A549 (cell line): ENCODE measurements around the gene CFAP91. TPM values are rescaled to one million over a fixed set of nuclear protein-coding genes. Genes with fewer than 3 reads are reported as not detected.

Experiments
- ATAC-seq, 2 experiments: fragments of 200-7000 bp in 1 of 2; fragments of >200 bp in 1 of 2; cut with Nextera tagmentation in 1 of 2; cut with Tn5 transposase in 1 of 2; 3 replicates each; pipeline versions ENCODE4 v1.8.0 to v1.9.1; 2018 to 2020; ENCODE audit warnings: mild to moderate bottlenecking in 1 of 2, moderate library complexity in 1 of 2
- CTCF ChIA-PET: fragments of 300-600 bp; sonication (Branson Sonifier 250); formaldehyde crosslinking; extraction: SDS; loops from one replicate; lab custom pipeline; 2021; ENCODE audit warnings: antibody characterized with exemption, inconsistent platforms; lab: Yijun Ruan, JAX
- POLR2A ChIA-PET: fragments of 350-600 bp; formaldehyde crosslinking; extraction: SDS; loops from one replicate; lab custom pipeline; 2021; ENCODE audit warnings: antibody characterized with exemption, inconsistent platforms; lab: Yijun Ruan, JAX
- DNase-seq, 2 experiments: peaks; one replicate each; pipeline versions ENCODE4 v3.0.0 to v3.0.0-alpha.2; 2011 to 2016; ENCODE audit warnings: low read depth in 1 of 2, low spot score in 1 of 2
- FAIRE-seq: peaks from 2 replicates; lab custom pipeline; 2011; peaks lifted over from hg19 to GRCh38; lab: Jason Lieb, UNC
- H3K27ac ChIP-seq, 2 experiments: fragments of >200 bp; sonication (Bioruptor Twin); formaldehyde crosslinking; 3 replicates each; pipeline ENCODE4 v1.5.1; 2016 to 2017
- H3K4me1 ChIP-seq: fragments of >200 bp; sonication (Bioruptor Twin); formaldehyde crosslinking; 3 replicates; pipeline ENCODE4 v1.6.1; 2016
- H3K4me2 ChIP-seq: fragments of >200 bp; sonication (Bioruptor Twin); formaldehyde crosslinking; 3 replicates; pipeline ENCODE4 v1.6.1; 2016
- H3K4me3 ChIP-seq: fragments of >200 bp; sonication (Bioruptor Twin); formaldehyde crosslinking; 3 replicates; pipeline ENCODE4 v1.5.1; 2016
- H3K9me3 ChIP-seq: fragments of >200 bp; sonication (Bioruptor Twin); formaldehyde crosslinking; 3 replicates; pipeline ENCODE4 v1.6.1; 2016
- CBX8 ChIP-seq: fragments of 200-600 bp; sonication (generic); IDR thresholded peaks from 2 replicates; pipeline ENCODE4 v1.6.1; 2016
- CHD4 ChIP-seq: fragments of 200-600 bp; sonication (generic); IDR thresholded peaks from 2 replicates; pipeline ENCODE4 v1.6.1; 2016; ENCODE audit warnings: antibody characterized with exemption, mild to moderate bottlenecking, borderline replicate concordance
- E2F6 ChIP-seq: IDR thresholded peaks from 2 replicates; pipeline ENCODE4 v1.6.1; 2012; ENCODE audit warnings: low read depth, borderline replicate concordance
- EHF ChIP-seq: fragments of 250-450 bp; sonication (Bioruptor Pico); IDR thresholded peaks from 2 replicates; pipeline ENCODE4 v1.5.0; 2020; ENCODE audit warnings: mild to moderate bottlenecking
- ELK1 ChIP-seq: fragments of 150-350 bp; IDR thresholded peaks from 2 replicates; pipeline ENCODE4 v1.6.1; 2014; ENCODE audit warnings: low read depth, mild to moderate bottlenecking, low read length
- FOSL2 ChIP-seq, 2 experiments: fragments of 450-650 bp in 1 of 2; fragments of >200 bp in 1 of 2; sonication (Bioruptor Twin) in 1 of 2; formaldehyde crosslinking; IDR thresholded peaks; 2 replicates each; pipeline versions ENCODE4 v1.5.0 to v1.6.1; 2016 to 2020; ENCODE audit warnings: mild to moderate bottlenecking in 1 of 2, moderate library complexity in 1 of 2
- GATA3 ChIP-seq: IDR thresholded peaks from 2 replicates; pipeline ENCODE4 v1.6.1; 2012; ENCODE audit warnings: borderline replicate concordance
- HDAC2 ChIP-seq: fragments of 200-600 bp; sonication (generic); IDR thresholded peaks from 2 replicates; pipeline ENCODE4 v1.6.1; 2016
- HES2 ChIP-seq: fragments of >200 bp; sonication (Bioruptor Twin); formaldehyde crosslinking; IDR thresholded peaks from 2 replicates; pipeline ENCODE4 v1.6.1; 2016
- HEYL ChIP-seq: fragments of 250-450 bp; sonication (Bioruptor Pico); IDR thresholded peaks from 2 replicates; pipeline ENCODE4 v1.8.0; 2021; ENCODE audit warnings: mild to moderate bottlenecking, moderate library complexity
- HMGXB4 ChIP-seq: fragments of 250-450 bp; sonication (Bioruptor Pico); IDR thresholded peaks from 2 replicates; pipeline ENCODE4 v1.5.0; 2021; ENCODE audit warnings: mild to moderate bottlenecking, moderate library complexity, borderline replicate concordance
- HOXA7 ChIP-seq: fragments of 250-450 bp; sonication (Bioruptor Pico); IDR thresholded peaks from 2 replicates; pipeline ENCODE4 v1.5.0; 2020; ENCODE audit warnings: mild to moderate bottlenecking, moderate library complexity
- HOXB13 ChIP-seq: fragments of 250-450 bp; sonication (Bioruptor Pico); IDR thresholded peaks from 2 replicates; pipeline ENCODE4 v1.5.0; 2020; ENCODE audit warnings: low read depth, mild to moderate bottlenecking, moderate library complexity
- JUN ChIP-seq, 2 experiments: fragments of >200 bp; sonication (Bioruptor Twin); formaldehyde crosslinking; IDR thresholded peaks; 2 replicates in 1 of 2; 3 replicates in 1 of 2; pipeline ENCODE4 v1.6.1; 2016 to 2017
- KDM5A ChIP-seq: fragments of 200-600 bp; sonication (generic); IDR thresholded peaks from 2 replicates; pipeline ENCODE4 v1.6.1; 2016; ENCODE audit warnings: antibody characterized with exemption, mild to moderate bottlenecking
- NR3C1 ChIP-seq: fragments of >200 bp; sonication (Bioruptor Twin); formaldehyde crosslinking; IDR thresholded peaks from 3 replicates; pipeline ENCODE4 v1.6.1; 2017
- PBX3 ChIP-seq: IDR thresholded peaks from 2 replicates; pipeline ENCODE4 v1.6.1; 2012
- SMC3 ChIP-seq: fragments of >200 bp; sonication (Bioruptor Twin); formaldehyde crosslinking; IDR thresholded peaks from 3 replicates; pipeline ENCODE4 v1.6.1; 2018; ENCODE audit warnings: inconsistent platforms
- SREBF2 ChIP-seq: fragments of 450-650 bp; IDR thresholded peaks from 2 replicates; pipeline ENCODE4 v1.6.1; 2014; ENCODE audit warnings: mild to moderate bottlenecking, moderate library complexity
- TFCP2L1 ChIP-seq: fragments of 250-450 bp; sonication (Bioruptor Pico); IDR thresholded peaks from 2 replicates; pipeline ENCODE4 v1.5.0; 2021; ENCODE audit warnings: mild to moderate bottlenecking
- USF2 ChIP-seq: fragments of 450-650 bp; IDR thresholded peaks from 2 replicates; pipeline ENCODE4 v1.6.1; 2014; ENCODE audit warnings: antibody characterized with exemption
- ZSCAN20 ChIP-seq: fragments of 250-450 bp; sonication (Bioruptor Pico); IDR thresholded peaks from 2 replicates; pipeline ENCODE4 v1.8.0; 2022; ENCODE audit warnings: mild to moderate bottlenecking, moderate library complexity
- WGBS: methylation state at CpG from one replicate; pipeline ENCODE4 v1.1.6; 2017; ENCODE audit errors: missing lambda C conversion rate; 5-methylcytosine and 5-hydroxymethylcytosine counted together
- polyA plus RNA-seq, 4 experiments: library from polyadenylated mRNA; depleted of rRNA in 3 of 4; stranded (reverse); fragments of >200 nt; fragmentation: RNase III in 1 of 4; extraction: RNeasy Plus Mini Kit Qiagen cat#74134 plus additional on column Dnase treatment in 1 of 4; gene quantifications; 2 replicates in 3 of 4; 3 replicates in 1 of 4; pipeline ENCODE4 v1.2.3, GENCODE V29; 2011 to 2017

CFAP91 gene
- polyA plus RNA-seq, 2 of the 4 experiments (the other 2 are of a cell fraction), result 0.41 to 1.1 TPM

- TF ChIP-seq HMGXB4, result no peak
Observed at GRCh38 chr3:119731560-119732343, 28.9 kb downstream of the CFAP91 start (continued).

- no peak for ATAC-seq
- POLR2A ChIA-PET, result no interaction called here
- DNase-seq, result no peak
- TF ChIP-seq EHF, result no peak
- no peak for TF ChIP-seq CBX8
- no peak for TF ChIP-seq ZSCAN20 (CRISPR knock-in tag)
- TF ChIP-seq JUN (IDR thresholded peaks at IDR 0.05), result no peak
- TF ChIP-seq E2F6, result no peak
- TF ChIP-seq GATA3, result no peak
- TF ChIP-seq HEYL (CRISPR knock-in tag), result no peak
- TF ChIP-seq, all 56 proteins: peak for 0
- Histone ChIP-seq H3K4me3 (no peak overlapping the region), H3K27ac (no peak overlapping the region), H3K4me2 (no peak overlapping the region), H3K9me3 (no peaks in the 10 kb centered on the region), H3K4me1 (no peaks in the 10 kb centered on the region; the same call in 2 of the 3 replicates)
- 70% methylated on average over 5 of the region's 5 CpGs for WGBS
- CTCF ChIA-PET, result interaction anchor here (1.2 kb wide), 1 partner anchor 31 kb away, joined by 3 read pairs; no protein-coding TSS in a partner anchor
- no peak for FAIRE-seq
Observed at GRCh38 chr3:119733812-119734211, 31.0 kb downstream of the CFAP91 start.

- no peak for TF ChIP-seq SREBF2
- no peak for TF ChIP-seq SMC3
- no peak for DNase-seq
- Histone ChIP-seq H3K4me2 (no peak overlapping the region), H3K27ac (no peak overlapping the region), H3K9me3 (no peaks in the 10 kb centered on the region), H3K4me3 (no peak overlapping the region), H3K4me1 (no peaks in the 10 kb centered on the region)
- CTCF ChIA-PET, result no interaction called here
- peak; percentile 39 for FAIRE-seq
- POLR2A ChIA-PET, result no interaction called here
- ATAC-seq, result no peak
Observed at GRCh38 chr3:119738741-119739140, 35.9 kb downstream of the CFAP91 start.

GRCh38 chr3:119741657-119742590 lies 39.1 kb downstream of the CFAP91 start:
- no peaks in the 10 kb centered on the region for H3K9me3 ChIP-seq
- no peak for ATAC-seq
- 66% methylated on average over 5 of the region's 5 CpGs for WGBS
- no peak overlapping the region for H3K27ac ChIP-seq
- no peak overlapping the region for H3K4me3 ChIP-seq
- no peaks in the 10 kb centered on the region for H3K4me1 ChIP-seq
- ChIA-PET POLR2A (no interaction called here), CTCF (interaction anchor here (0.6 kb wide), 3 partner anchors 75 to 198 kb away, joined by 3 to 6 read pairs (median 3); no protein-coding TSS in a partner anchor)
- FAIRE-seq, result no peak
- H3K4me2 ChIP-seq, result no peak overlapping the region
- DNase-seq, result no peak
- TF ChIP-seq TFCP2L1 (CRISPR knock-in tag) (no peak), NR3C1 (no peak), FOSL2 (IDR thresholded peaks at IDR 0.05) (no peak), FOSL2 (CRISPR knock-in tag; IDR thresholded peaks at IDR 0.05) (no peak), ELK1 (no peak), CHD4 (no peak), KDM5A (no peak), HOXA7 (no peak), HES2 (no peak), HDAC2 (no peak), HOXB13 (CRISPR knock-in tag) (no peak), ZSCAN20 (CRISPR knock-in tag) (no peak), PBX3 (no peak), USF2 (no peak)
